Fibroblast of lung (primary cell): ENCODE results near the gene TMBIM6. TPM values are rescaled to one million over a fixed set of nuclear protein-coding genes. Genes with fewer than 3 reads are reported as not detected.
A peak's percentile ranks its signal among the peaks of the same experiment; 100 is the strongest.

Experiments
- DNase-seq, 2 donors: peaks; one replicate each; pipeline versions ENCODE4 v3.0.0 to v3.0.0-alpha.2; 2010; ENCODE audit warnings: low read depth in 2 of 2
- H2AFZ ChIP-seq: 2 replicates; pipeline ENCODE4 v1.5.1; 2012; ENCODE audit warnings: low read length, control low read depth, inconsistent platforms
- H3K27ac ChIP-seq: 2 replicates; pipeline ENCODE4 v1.5.1; 2011; ENCODE audit warnings: low read length, control low read depth; ENCODE audit not compliant: insufficient read depth
- H3K27me3 ChIP-seq: 2 replicates; pipeline ENCODE4 v1.5.1; 2011; ENCODE audit warnings: mild to moderate bottlenecking, low read length; ENCODE audit not compliant: control insufficient read depth, insufficient read depth
- H3K36me3 ChIP-seq: 2 replicates; pipeline ENCODE4 v1.5.1; 2011; ENCODE audit warnings: low read length; ENCODE audit not compliant: control insufficient read depth, insufficient read depth
- H3K4me1 ChIP-seq: 2 replicates; pipeline ENCODE4 v1.5.1; 2011; ENCODE audit warnings: low read length; ENCODE audit not compliant: control insufficient read depth, insufficient read depth; ENCODE audit errors: extremely low read depth
- H3K4me2 ChIP-seq: 2 replicates; pipeline ENCODE4 v1.5.1; 2011; ENCODE audit warnings: low read length, control low read depth; ENCODE audit not compliant: insufficient read depth; ENCODE audit errors: extremely low read depth
- H3K4me3 ChIP-seq, 4 experiments: fragments of 200-600 bp in 1 of 4; sonication (generic) in 1 of 4; replicated peaks in 1 of 4; 2 replicates each; pipeline ENCODE4 v1.5.1; 2011 to 2016; ENCODE audit warnings: low read length in 4 of 4, low read depth in 3 of 4, mild to moderate bottlenecking in 3 of 4, control low read depth in 2 of 4, inconsistent platforms in 1 of 4, mixed read lengths in 1 of 4; ENCODE audit not compliant: insufficient read depth in 1 of 4; ENCODE audit errors: control extremely low read depth in 1 of 4
- H3K79me2 ChIP-seq: 2 replicates; pipeline ENCODE4 v1.5.1; 2012; ENCODE audit warnings: mild to moderate bottlenecking, low read length, inconsistent platforms; ENCODE audit not compliant: control insufficient read depth, insufficient read depth
- H3K9ac ChIP-seq: 2 replicates; pipeline ENCODE4 v1.5.1; 2011; ENCODE audit warnings: mild to moderate bottlenecking, low read length, control low read depth; ENCODE audit not compliant: insufficient read depth
- H3K9me3 ChIP-seq: 2 replicates; pipeline ENCODE4 v1.5.1; 2012; ENCODE audit warnings: low read depth, low read length; ENCODE audit not compliant: control insufficient read depth, insufficient read depth
- H4K20me1 ChIP-seq: 2 replicates; pipeline ENCODE4 v1.5.1; 2011; ENCODE audit warnings: low read length; ENCODE audit not compliant: control insufficient read depth, insufficient read depth; ENCODE audit errors: extremely low read depth
- EZH2 ChIP-seq: IDR thresholded peaks from 2 replicates; pipeline ENCODE4 v1.5.1; 2012; ENCODE audit warnings: low read length, control low read depth, mild to moderate bottlenecking; ENCODE audit errors: missing control alignments
- polyA plus RNA-seq, 2 donors: library from polyadenylated mRNA; depleted of rRNA in 1 of 2; stranded (reverse) in 1 of 2; unstranded in 1 of 2; fragments of >200 nt; gene quantifications; 2 replicates each; pipeline ENCODE4 v1.2.1, GENCODE V29; 2011 to 2012; ENCODE audit warnings: missing spikeins in 1 of 2
- total RNA-seq: library from RNA; depleted of rRNA; stranded (reverse); fragments of >200 nt; gene quantifications from 2 replicates; pipeline ENCODE4 v1.2.1, GENCODE V29; 2014
- TF ChIP-seq, protein P1 (sequence below), 2 donors: IDR thresholded peaks in 1 of 2; conservative IDR thresholded peaks in 1 of 2; 1 replicate in 1 of 2; 2 replicates in 1 of 2; pipeline ENCODE4 v1.5.1; 2011 to 2012; ENCODE audit warnings: low read length in 2 of 2, control low read depth in 1 of 2, inconsistent platforms in 1 of 2, low read depth in 1 of 2, mild to moderate bottlenecking in 1 of 2

The TMBIM6 gene
- total and polyA plus RNA-seq, 2 donors (not counting 1 experiment from before 2014, with no cell fraction given), result 432 to 879 TPM

GRCh38 chr12:49741882-49742620 lies 694 bp downstream of the TMBIM6 start:
- peaks cover 54% of the 10 kb centered on the region for H3K79me2 ChIP-seq
- no peaks in the 10 kb centered on the region for H3K4me1 ChIP-seq
- H3K9me3 ChIP-seq, result no peaks in the 10 kb centered on the region
- H3K4me2 ChIP-seq, result peak overlapping the region; percentile 79
- H3K9ac ChIP-seq, result peak overlapping the region; percentile 94
- no peaks in the 10 kb centered on the region for H3K27me3 ChIP-seq
- DNase-seq, result peak; percentile 82 to 85
- TF ChIP-seq EZH2, result no peak
- peak overlapping the region; percentile 93 to 98 (median 96) for H3K4me3 ChIP-seq
- H3K27ac ChIP-seq, result peak overlapping the region; percentile 99
- no peak overlapping the region for H2AFZ ChIP-seq
- peaks cover 11% of the 10 kb centered on the region for H4K20me1 ChIP-seq
- no peaks in the 10 kb centered on the region for H3K36me3 ChIP-seq

DNA sequence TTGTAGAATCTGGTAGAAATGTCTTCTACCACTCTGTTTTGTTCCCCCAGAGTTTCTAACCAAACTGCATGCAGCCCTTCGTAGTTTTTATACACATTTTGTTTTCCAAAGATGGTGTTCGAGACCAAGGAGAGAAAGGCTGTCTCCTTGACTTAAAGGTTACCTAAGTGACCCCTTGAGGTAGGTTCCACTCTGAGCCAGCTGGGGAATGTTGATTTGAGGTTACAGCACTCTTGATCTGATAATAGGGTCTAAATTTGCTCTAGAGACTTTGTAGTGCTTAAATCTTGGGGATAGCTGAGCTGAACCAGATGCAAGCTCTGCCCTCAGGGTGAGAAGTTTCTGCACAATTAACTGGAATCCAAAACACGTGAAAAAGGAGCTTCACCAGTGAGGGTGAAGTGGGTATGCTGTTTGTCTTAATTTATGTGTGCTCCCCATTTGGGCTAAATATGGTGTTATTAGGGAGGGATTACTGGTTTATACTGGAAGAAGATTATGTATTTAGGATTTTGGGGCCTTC lies 3.1 kb downstream of the TMBIM6 start:
- no peaks in the 10 kb centered on the region for H3K36me3 ChIP-seq
- no peaks in the 10 kb centered on the region for H3K27me3 ChIP-seq
- no peaks in the 10 kb centered on the region for H3K9me3 ChIP-seq
- TF ChIP-seq, protein P1, sequence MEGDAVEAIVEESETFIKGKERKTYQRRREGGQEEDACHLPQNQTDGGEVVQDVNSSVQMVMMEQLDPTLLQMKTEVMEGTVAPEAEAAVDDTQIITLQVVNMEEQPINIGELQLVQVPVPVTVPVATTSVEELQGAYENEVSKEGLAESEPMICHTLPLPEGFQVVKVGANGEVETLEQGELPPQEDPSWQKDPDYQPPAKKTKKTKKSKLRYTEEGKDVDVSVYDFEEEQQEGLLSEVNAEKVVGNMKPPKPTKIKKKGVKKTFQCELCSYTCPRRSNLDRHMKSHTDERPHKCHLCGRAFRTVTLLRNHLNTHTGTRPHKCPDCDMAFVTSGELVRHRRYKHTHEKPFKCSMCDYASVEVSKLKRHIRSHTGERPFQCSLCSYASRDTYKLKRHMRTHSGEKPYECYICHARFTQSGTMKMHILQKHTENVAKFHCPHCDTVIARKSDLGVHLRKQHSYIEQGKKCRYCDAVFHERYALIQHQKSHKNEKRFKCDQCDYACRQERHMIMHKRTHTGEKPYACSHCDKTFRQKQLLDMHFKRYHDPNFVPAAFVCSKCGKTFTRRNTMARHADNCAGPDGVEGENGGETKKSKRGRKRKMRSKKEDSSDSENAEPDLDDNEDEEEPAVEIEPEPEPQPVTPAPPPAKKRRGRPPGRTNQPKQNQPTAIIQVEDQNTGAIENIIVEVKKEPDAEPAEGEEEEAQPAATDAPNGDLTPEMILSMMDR (conservative IDR thresholded peaks at IDR 0.05 in 1 of 2, IDR thresholded peaks at IDR 0.05 in 1 of 2; ENCODE audit: low read depth in 1 of 2, low read length in 2 of 2), result no peak
- TF ChIP-seq EZH2, result no peak
- H3K79me2 ChIP-seq, result peaks cover 78% of the 10 kb centered on the region
- no peak overlapping the region for H3K27ac ChIP-seq
- DNase-seq, result no peak
- H2AFZ ChIP-seq, result no peak overlapping the region
- H3K4me3 ChIP-seq, result peak overlapping the region in 1 of 4 experiments; percentile 17
- no peaks in the 10 kb centered on the region for H3K4me1 ChIP-seq
- H3K4me2 ChIP-seq, result no peak overlapping the region
- H3K9ac ChIP-seq, result no peak overlapping the region
- peaks cover 13% of the 10 kb centered on the region for H4K20me1 ChIP-seq

- Histone ChIP-seq H3K79me2 (peaks cover 98% of the 10 kb centered on the region), H3K36me3 (peaks cover 2% of the 10 kb centered on the region), H3K4me1 (peaks cover 6% of the 10 kb centered on the region), H3K9me3 (no peaks in the 10 kb centered on the region), H4K20me1 (peaks cover 11% of the 10 kb centered on the region), H3K4me3 (no peak overlapping the region), H3K4me2 (no peak overlapping the region), H3K27me3 (no peaks in the 10 kb centered on the region), H3K9ac (no peak overlapping the region), H2AFZ (no peak overlapping the region), H3K27ac (no peak overlapping the region)
- peak in 1 of 2 donors; percentile 8 for DNase-seq
- TF ChIP-seq, protein P1 (conservative IDR thresholded peaks at IDR 0.05 in 1 of 2, IDR thresholded peaks at IDR 0.05 in 1 of 2; ENCODE audit: low read depth in 1 of 2, low read length in 2 of 2), result no peak
- no peak for TF ChIP-seq EZH2
Measured at GRCh38 chr12:49748306-49748705, 6.9 kb downstream of the TMBIM6 start.
